Amniotic epithelial cell (primary cell): ENCODE data around the gene KLF1.

Experiments used
- DNase-seq: peaks from one replicate; pipeline ENCODE4 v3.0.0-alpha.2; 2010; ENCODE audit warnings: low read depth

KLF1 gene

GRCh38 chr19:12838182-12838885 lies 48.7 kb downstream of the KLF1 start, which contains the start of gene MAST1:
Gene MAST1, plus strand, starts transcription at chr19:12838515. Its CDS starts 58 bp downstream, at chr19:12838573.
- no peak for DNase-seq

GRCh38 chr19:12837225-12837624 lies 49.8 kb downstream of the KLF1 start:
- no peak for DNase-seq

DNA sequence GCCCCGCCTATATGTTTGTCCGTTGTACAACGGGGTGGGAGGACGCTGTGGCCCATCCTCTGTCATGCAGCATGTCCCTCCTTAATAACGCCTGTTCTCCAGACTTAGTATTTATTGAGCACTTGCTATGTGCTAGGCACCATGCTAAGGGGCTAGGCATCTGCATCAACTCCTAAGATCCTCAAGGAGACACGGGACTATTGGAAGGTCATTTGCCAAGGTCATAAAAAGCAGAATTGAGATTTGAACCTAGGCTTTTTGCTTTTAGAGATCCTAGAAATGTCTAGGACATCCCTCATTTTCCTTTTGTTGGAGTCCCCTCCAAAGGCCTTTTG lies 50.5 kb downstream of the KLF1 start:
- no peak for DNase-seq

GRCh38 chr19:12834976-12835757 lies 51.8 kb downstream of the KLF1 start:
- DNase-seq, result no peak

- DNase-seq, result no peak
These were observed 52.4 kb downstream of the KLF1 start, which contains the start of gene RTBDN for GRCh38 chr19:12834566-12834943. Gene RTBDN, minus strand, starts transcription at chr19:12834579. Its CDS starts 4,600 bp downstream, at chr19:12829979.
